ENCODE results near the gene ADK.
"Not testable (repeated sequence)": the region's sequence is repeated elsewhere in the genome, so short reads cannot be mapped to it uniquely, and the experiment has no call there.

The ADK gene

GRCh38 chr10:74307061-74307651 is 156.1 kb downstream of the ADK start:
- no peak for DNase-seq

- peak; percentile 64 for DNase-seq
These were observed 159.7 kb downstream of the ADK start for GRCh38 chr10:74310652-74311257.

GRCh38 chr10:74314166-74314565 is 163.1 kb downstream of the ADK start:
- DNase-seq = no peak

- no peak for DNase-seq
These were observed 169.0 kb downstream of the ADK start for GRCh38 chr10:74320026-74320425.

GRCh38 chr10:74320717-74321116 is 169.7 kb downstream of the ADK start:
- DNase-seq = no peak

- no peak for DNase-seq
These were observed 171.1 kb downstream of the ADK start for GRCh38 chr10:74322141-74322540.

- DNase-seq = no peak
These were observed 171.5 kb downstream of the ADK start for GRCh38 chr10:74322565-74322964.

GRCh38 chr10:74328388-74328787 is 177.4 kb downstream of the ADK start:
- no peak for DNase-seq

GRCh38 chr10:74329873-74330272 is 178.9 kb downstream of the ADK start:
- no peak for DNase-seq

- no peak for DNase-seq
These were observed 179.6 kb downstream of the ADK start for GRCh38 chr10:74330646-74331045.

- no peak for DNase-seq
These were observed 181.4 kb downstream of the ADK start for GRCh38 chr10:74332398-74332797.

GRCh38 chr10:74333174-74333573 is 182.2 kb downstream of the ADK start:
- DNase-seq = no peak

- no peak for DNase-seq
These were observed 183.2 kb downstream of the ADK start for GRCh38 chr10:74334221-74334620.

GRCh38 chr10:74335501-74335900 is 184.5 kb downstream of the ADK start:
- DNase-seq = no peak

GRCh38 chr10:74337330-74338016 is 186.5 kb downstream of the ADK start:
- no peak for DNase-seq

- no peak for DNase-seq
These were observed 192.0 kb downstream of the ADK start for GRCh38 chr10:74342991-74343390.

GRCh38 chr10:74343804-74344203 is 192.8 kb downstream of the ADK start:
- DNase-seq = no peak

GRCh38 chr10:74344306-74344705 is 193.3 kb downstream of the ADK start:
- DNase-seq = no peak

- DNase-seq = no peak
These were observed 196.5 kb downstream of the ADK start for GRCh38 chr10:74347522-74347921.

- not testable (repeated sequence) for DNase-seq
These were observed 202.0 kb downstream of the ADK start for GRCh38 chr10:74353021-74353420.

- DNase-seq = no peak
These were observed 210.7 kb downstream of the ADK start for GRCh38 chr10:74361678-74362077.

- no peak for DNase-seq
These were observed 212.7 kb downstream of the ADK start for GRCh38 chr10:74363727-74364126.

GRCh38 chr10:74365109-74365508 is 214.1 kb downstream of the ADK start:
- DNase-seq = no peak

GRCh38 chr10:74371696-74372095 is 220.7 kb downstream of the ADK start:
- DNase-seq = no peak

GRCh38 chr10:74373059-74373458 is 222.0 kb downstream of the ADK start:
- no peak for DNase-seq

Measured in NCI-H748 treated with DMSO at 0.1 percent for 48 hours (cell line).